ENCODE data around the gene ANGPTL5. TPM values are rescaled to one million over a fixed set of nuclear protein-coding genes. Genes with fewer than 3 reads are reported as not detected.

ANGPTL5 gene
- total and polyA plus RNA-seq, 2 experiments from 2014 or later: not detected

- no peak for TF ChIP-seq ZNF462 (CRISPR knock-in tag; IDR thresholded peaks at IDR 0.05)
- no peak for TF ChIP-seq NANOG (IDR thresholded peaks at IDR 0.05; ENCODE audit: borderline replicate concordance)
- no peak for TF ChIP-seq ZNF331 (CRISPR knock-in tag; IDR thresholded peaks at IDR 0.05; ENCODE audit: low read depth)
- TF ChIP-seq CTCF (conservative IDR thresholded peaks at IDR 0.05; ENCODE audit: low read depth in 2 of 2): no peak
Measured at GRCh38 chr11:101923554-101923953, 7.2 kb upstream of the ANGPTL5 start (continued).

DNA sequence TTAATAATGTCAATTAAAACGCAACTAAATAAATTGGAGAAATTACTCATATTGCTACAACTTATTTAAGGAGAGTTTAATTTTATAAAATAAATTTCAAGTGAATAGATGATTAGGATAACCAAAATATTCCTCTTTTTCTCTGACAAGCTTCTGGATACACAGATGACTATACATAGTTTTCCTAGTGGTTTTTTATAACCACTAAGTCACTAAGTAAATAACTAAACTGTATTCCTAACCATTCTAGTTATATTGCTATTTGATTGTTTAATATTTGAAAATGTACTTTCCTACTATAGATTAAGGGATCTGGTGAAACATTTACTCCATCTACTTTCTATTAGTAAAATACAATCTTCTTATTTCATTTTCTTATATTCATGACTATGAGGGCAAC is 4.7 kb upstream of the ANGPTL5 start:
- Mint-ChIP-seq H3K27me3 (ENCODE audit: insufficient read depth, low read depth, poor library complexity) (peaks cover 3% of the 10 kb centered on the region), H3K9me3 (no peaks in the 10 kb centered on the region), H3K4me3 (no peak overlapping the region), H3K27ac (no peak overlapping the region), H3K4me1 (peaks cover 10% of the 10 kb centered on the region; the same call in 2 of the 3 replicates), H3K36me3 (ENCODE audit: low read depth) (no peaks in the 10 kb centered on the region)
- H3F3A ChIP-seq (replicated peaks; ENCODE audit: low read depth): no peaks in the 10 kb centered on the region
- ATAC-seq (no peak), DNase-seq (ENCODE audit: low spot score) (no peak)
- H4K20me1 ChIP-seq (replicated peaks; ENCODE audit: insufficient read depth): no peaks in the 10 kb centered on the region
- no peaks in the 10 kb centered on the region for H3K79me2 ChIP-seq (replicated peaks; ENCODE audit: insufficient read depth)
- no peaks in the 10 kb centered on the region for H3K27me3 ChIP-seq (ENCODE audit: insufficient read depth)
- H3K27ac ChIP-seq (ENCODE audit: low read depth): no peak overlapping the region
- H3K36me3 ChIP-seq (ENCODE audit: insufficient read depth): no peaks in the 10 kb centered on the region
- TF ChIP-seq JUNB (IDR thresholded peaks at IDR 0.05; ENCODE audit: unreplicated experiment) (no peak), STAT1 (IDR thresholded peaks at IDR 0.05; ENCODE audit: unreplicated experiment) (no peak), ZNF114 (CRISPR knock-in tag; IDR thresholded peaks at IDR 0.05) (no peak), CTCF (conservative IDR thresholded peaks at IDR 0.05; ENCODE audit: low read depth in 2 of 2) (no peak), CREB1 (CRISPR knock-in tag; IDR thresholded peaks at IDR 0.05; ENCODE audit: low read depth) (no peak)
- TF ChIP-seq, protein P1, sequence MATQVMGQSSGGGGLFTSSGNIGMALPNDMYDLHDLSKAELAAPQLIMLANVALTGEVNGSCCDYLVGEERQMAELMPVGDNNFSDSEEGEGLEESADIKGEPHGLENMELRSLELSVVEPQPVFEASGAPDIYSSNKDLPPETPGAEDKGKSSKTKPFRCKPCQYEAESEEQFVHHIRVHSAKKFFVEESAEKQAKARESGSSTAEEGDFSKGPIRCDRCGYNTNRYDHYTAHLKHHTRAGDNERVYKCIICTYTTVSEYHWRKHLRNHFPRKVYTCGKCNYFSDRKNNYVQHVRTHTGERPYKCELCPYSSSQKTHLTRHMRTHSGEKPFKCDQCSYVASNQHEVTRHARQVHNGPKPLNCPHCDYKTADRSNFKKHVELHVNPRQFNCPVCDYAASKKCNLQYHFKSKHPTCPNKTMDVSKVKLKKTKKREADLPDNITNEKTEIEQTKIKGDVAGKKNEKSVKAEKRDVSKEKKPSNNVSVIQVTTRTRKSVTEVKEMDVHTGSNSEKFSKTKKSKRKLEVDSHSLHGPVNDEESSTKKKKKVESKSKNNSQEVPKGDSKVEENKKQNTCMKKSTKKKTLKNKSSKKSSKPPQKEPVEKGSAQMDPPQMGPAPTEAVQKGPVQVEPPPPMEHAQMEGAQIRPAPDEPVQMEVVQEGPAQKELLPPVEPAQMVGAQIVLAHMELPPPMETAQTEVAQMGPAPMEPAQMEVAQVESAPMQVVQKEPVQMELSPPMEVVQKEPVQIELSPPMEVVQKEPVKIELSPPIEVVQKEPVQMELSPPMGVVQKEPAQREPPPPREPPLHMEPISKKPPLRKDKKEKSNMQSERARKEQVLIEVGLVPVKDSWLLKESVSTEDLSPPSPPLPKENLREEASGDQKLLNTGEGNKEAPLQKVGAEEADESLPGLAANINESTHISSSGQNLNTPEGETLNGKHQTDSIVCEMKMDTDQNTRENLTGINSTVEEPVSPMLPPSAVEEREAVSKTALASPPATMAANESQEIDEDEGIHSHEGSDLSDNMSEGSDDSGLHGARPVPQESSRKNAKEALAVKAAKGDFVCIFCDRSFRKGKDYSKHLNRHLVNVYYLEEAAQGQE (IDR thresholded peaks at IDR 0.05; ENCODE audit: unreplicated experiment): no peak
- H3K4me2 ChIP-seq: no peak overlapping the region
- no peak overlapping the region for H3K4me3 ChIP-seq
- H3K9me2 ChIP-seq (ENCODE audit: insufficient read depth): no peaks in the 10 kb centered on the region
- H3K4me1 ChIP-seq (ENCODE audit: insufficient read depth): peaks cover 11% of the 10 kb centered on the region
- no peak overlapping the region for H2AFZ ChIP-seq

All from GM23338 (cell line).